HL-60 (cell line): ENCODE measurements around the gene INTS4.

Source experiments
- GABPA ChIP-seq: IDR thresholded peaks from 2 replicates; pipeline ENCODE4 v1.6.1; 2012; ENCODE audit warnings: low read depth
- POLR2AphosphoS5 ChIP-seq: IDR thresholded peaks from 2 replicates; pipeline ENCODE4 v1.6.1; 2012; ENCODE audit warnings: low read depth
- SPI1 ChIP-seq: IDR thresholded peaks from 2 replicates; pipeline ENCODE4 v1.6.1; 2012; ENCODE audit warnings: low read depth, mild to moderate bottlenecking, borderline replicate concordance
- TF ChIP-seq, protein P1 (sequence below): IDR thresholded peaks from one replicate; pipeline ENCODE4 v1.5.1; 2011; ENCODE audit warnings: low read length, control low read depth, inconsistent platforms; ENCODE audit not compliant: insufficient read depth
- TF ChIP-seq, protein P2 (sequence below): IDR thresholded peaks from 2 replicates; pipeline ENCODE4 v1.6.1; 2012; ENCODE audit warnings: low read depth; ENCODE audit not compliant: insufficient replicate concordance

DNA sequence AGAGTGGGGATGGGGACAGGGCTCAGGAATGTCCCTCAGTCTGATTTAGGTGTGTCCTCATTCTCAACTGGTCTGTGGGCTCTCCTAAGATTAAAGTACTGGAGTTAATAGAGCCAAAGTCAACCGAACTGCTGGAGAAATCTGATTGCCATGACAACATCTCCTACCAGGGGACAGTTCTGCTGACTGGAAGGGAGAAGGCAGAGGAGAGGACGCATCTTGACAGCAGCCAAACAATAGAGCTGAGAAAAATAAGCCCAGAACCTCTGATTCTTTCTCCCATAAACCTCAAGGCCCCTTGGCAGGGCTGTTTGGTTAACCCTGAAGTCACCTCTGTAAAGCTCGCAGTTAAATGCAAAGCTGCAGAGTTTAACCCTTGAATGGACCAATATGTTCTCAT is 25.8 kb upstream of the INTS4 start:
- TF ChIP-seq, protein P1, sequence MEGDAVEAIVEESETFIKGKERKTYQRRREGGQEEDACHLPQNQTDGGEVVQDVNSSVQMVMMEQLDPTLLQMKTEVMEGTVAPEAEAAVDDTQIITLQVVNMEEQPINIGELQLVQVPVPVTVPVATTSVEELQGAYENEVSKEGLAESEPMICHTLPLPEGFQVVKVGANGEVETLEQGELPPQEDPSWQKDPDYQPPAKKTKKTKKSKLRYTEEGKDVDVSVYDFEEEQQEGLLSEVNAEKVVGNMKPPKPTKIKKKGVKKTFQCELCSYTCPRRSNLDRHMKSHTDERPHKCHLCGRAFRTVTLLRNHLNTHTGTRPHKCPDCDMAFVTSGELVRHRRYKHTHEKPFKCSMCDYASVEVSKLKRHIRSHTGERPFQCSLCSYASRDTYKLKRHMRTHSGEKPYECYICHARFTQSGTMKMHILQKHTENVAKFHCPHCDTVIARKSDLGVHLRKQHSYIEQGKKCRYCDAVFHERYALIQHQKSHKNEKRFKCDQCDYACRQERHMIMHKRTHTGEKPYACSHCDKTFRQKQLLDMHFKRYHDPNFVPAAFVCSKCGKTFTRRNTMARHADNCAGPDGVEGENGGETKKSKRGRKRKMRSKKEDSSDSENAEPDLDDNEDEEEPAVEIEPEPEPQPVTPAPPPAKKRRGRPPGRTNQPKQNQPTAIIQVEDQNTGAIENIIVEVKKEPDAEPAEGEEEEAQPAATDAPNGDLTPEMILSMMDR: no peak
- TF ChIP-seq, protein P2, sequence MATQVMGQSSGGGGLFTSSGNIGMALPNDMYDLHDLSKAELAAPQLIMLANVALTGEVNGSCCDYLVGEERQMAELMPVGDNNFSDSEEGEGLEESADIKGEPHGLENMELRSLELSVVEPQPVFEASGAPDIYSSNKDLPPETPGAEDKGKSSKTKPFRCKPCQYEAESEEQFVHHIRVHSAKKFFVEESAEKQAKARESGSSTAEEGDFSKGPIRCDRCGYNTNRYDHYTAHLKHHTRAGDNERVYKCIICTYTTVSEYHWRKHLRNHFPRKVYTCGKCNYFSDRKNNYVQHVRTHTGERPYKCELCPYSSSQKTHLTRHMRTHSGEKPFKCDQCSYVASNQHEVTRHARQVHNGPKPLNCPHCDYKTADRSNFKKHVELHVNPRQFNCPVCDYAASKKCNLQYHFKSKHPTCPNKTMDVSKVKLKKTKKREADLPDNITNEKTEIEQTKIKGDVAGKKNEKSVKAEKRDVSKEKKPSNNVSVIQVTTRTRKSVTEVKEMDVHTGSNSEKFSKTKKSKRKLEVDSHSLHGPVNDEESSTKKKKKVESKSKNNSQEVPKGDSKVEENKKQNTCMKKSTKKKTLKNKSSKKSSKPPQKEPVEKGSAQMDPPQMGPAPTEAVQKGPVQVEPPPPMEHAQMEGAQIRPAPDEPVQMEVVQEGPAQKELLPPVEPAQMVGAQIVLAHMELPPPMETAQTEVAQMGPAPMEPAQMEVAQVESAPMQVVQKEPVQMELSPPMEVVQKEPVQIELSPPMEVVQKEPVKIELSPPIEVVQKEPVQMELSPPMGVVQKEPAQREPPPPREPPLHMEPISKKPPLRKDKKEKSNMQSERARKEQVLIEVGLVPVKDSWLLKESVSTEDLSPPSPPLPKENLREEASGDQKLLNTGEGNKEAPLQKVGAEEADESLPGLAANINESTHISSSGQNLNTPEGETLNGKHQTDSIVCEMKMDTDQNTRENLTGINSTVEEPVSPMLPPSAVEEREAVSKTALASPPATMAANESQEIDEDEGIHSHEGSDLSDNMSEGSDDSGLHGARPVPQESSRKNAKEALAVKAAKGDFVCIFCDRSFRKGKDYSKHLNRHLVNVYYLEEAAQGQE: no peak
- TF ChIP-seq GABPA (no peak), POLR2AphosphoS5 (no peak), SPI1 (no peak)
